Prostate gland (tissue), 2 donors: Measurements from ENCODE around the gene CNDP2. TPM values are rescaled to one million over a fixed set of nuclear protein-coding genes. Genes with fewer than 3 reads are reported as not detected.

Source experiments
- DNase-seq: peaks from one replicate; pipeline ENCODE4 v3.0.0-alpha.2; 2019; ENCODE audit warnings: low spot score
- H3K27ac ChIP-seq, 2 donors: fragments of 200-600 bp; sonication (generic); 2 replicates each; pipeline ENCODE4 v1.5.1; 2017 to 2019
- H3K27me3 ChIP-seq: fragments of 200-600 bp; sonication (generic); replicated peaks from 2 replicates; pipeline ENCODE4 v1.5.1; 2019; ENCODE audit not compliant: insufficient read depth
- H3K36me3 ChIP-seq, 2 donors: fragments of 200-600 bp; sonication (generic); 1 replicate in 1 of 2; 2 replicates in 1 of 2; pipeline versions ENCODE4 v1.5.1 to v1.8.1; 2017 to 2019
- H3K4me1 ChIP-seq: fragments of 200-600 bp; sonication (generic); replicated peaks from 2 replicates; pipeline ENCODE4 v1.5.1; 2019
- H3K4me3 ChIP-seq, 2 donors: fragments of 200-600 bp; sonication (generic); 2 replicates each; pipeline ENCODE4 v1.5.1; 2017 to 2019
- H3K9me3 ChIP-seq: fragments of 200-600 bp; sonication (generic); 2 replicates; pipeline ENCODE4 v1.5.1; 2017
- CTCF ChIP-seq, 4 experiments: fragments of 200-600 bp in 2 of 4; fragments of 450-650 bp in 2 of 4; sonication (generic) in 2 of 4; IDR thresholded peaks; 1 replicate in 3 of 4; 2 replicates in 1 of 4; pipeline ENCODE4 v1.5.1; 2016 to 2019; ENCODE audit warnings: antibody characterized with exemption in 4 of 4, mild to moderate bottlenecking in 2 of 4, moderate library complexity in 2 of 4
- POLR2A ChIP-seq: fragments of 450-650 bp; IDR thresholded peaks from one replicate; pipeline ENCODE4 v1.6.1; 2016; ENCODE audit warnings: antibody characterized with exemption, mild to moderate bottlenecking
- POLR2AphosphoS5 ChIP-seq: sonication (generic); formaldehyde crosslinking; IDR thresholded peaks from one replicate; pipeline ENCODE4 v1.6.1; 2017; ENCODE audit warnings: antibody characterized with exemption
- WGBS: methylation state at CpG from one replicate; pipeline ENCODE4 v1.1.5; 2018; 5-methylcytosine and 5-hydroxymethylcytosine counted together
- intact Hi-C: fragments of 100-400 bp; cut with DNase I; formaldehyde crosslinking; loops from one replicate; pipeline ENCODE4 v1.14.2; 2022
- total RNA-seq, 2 donors: library from RNA; depleted of rRNA; stranded (reverse); fragments of >200 nt; gene quantifications; one replicate each; pipeline ENCODE4 v1.1.0, GENCODE V29; 2016

The CNDP2 gene
- total RNA-seq, 2 donors from 2014 or later: 144 to 294 TPM

DNA sequence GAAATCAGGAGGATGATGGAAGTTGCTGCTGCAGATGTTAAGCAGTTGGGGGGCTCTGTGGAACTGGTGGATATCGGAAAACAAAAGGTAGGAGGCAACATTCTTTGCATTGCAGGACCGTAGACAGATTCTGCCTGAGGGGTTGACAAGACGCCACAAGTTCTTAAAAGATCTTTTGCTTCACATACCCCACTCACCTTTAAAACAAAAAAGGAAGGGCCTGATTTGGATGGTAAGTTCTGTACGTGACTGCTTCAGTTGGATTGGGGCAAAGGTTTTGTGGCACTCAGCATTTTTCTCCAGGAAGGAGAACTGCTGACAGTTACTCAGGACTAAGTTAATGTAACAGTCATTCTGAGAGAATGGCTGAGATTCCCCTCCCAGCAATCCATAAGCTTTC lies 5.2 kb downstream of the CNDP2 start:
- intact Hi-C loops: no loop called here
- WGBS: 43% methylated on average over 4 of the region's 4 CpGs
- H3K27ac ChIP-seq: peak overlapping the region; percentile 93 to 96
- no peak for TF ChIP-seq CTCF (IDR thresholded peaks at IDR 0.05)
- no peak for TF ChIP-seq POLR2A
- no peak for TF ChIP-seq POLR2AphosphoS5
- peak; percentile 25 for DNase-seq
- peak overlapping the region in 1 of 2 donors; percentile 30 for H3K4me3 ChIP-seq
- no peaks in the 10 kb centered on the region for H3K27me3 ChIP-seq
- H3K4me1 ChIP-seq: no peaks in the 10 kb centered on the region
- no peaks in the 10 kb centered on the region for H3K36me3 ChIP-seq
- H3K9me3 ChIP-seq: no peaks in the 10 kb centered on the region

DNA sequence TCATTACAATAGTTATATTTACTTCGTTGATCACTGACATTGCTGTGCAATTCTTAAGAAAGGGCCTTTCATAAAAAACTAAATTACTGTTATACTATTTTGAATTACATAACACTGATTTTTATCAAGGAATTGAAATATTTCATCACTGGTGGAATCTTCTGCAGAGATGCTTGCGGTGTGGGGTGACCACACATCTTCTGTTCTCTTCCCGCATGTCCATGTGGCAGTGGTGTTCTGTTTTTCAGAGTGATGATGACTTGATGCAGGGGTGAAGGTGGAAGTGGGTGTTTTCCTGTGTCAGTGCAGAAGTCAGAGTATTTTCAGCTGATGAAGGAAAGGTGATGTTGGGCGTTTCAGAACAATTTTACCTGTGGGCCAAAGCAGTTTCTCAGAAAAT lies 7.0 kb downstream of the CNDP2 start:
- intact Hi-C loops: no loop called here
- Histone ChIP-seq H3K4me1 (no peaks in the 10 kb centered on the region), H3K4me3 (no peak overlapping the region), H3K36me3 (no peaks in the 10 kb centered on the region), H3K27me3 (no peaks in the 10 kb centered on the region), H3K9me3 (no peaks in the 10 kb centered on the region), H3K27ac (no peak overlapping the region)
- no peak for DNase-seq
- no peak for TF ChIP-seq POLR2A
- TF ChIP-seq CTCF (IDR thresholded peaks at IDR 0.05): no peak
- TF ChIP-seq POLR2AphosphoS5: no peak
- 91% methylated on average over 4 of the region's 4 CpGs for WGBS

- Histone ChIP-seq H3K4me3 (no peak overlapping the region), H3K27me3 (no peaks in the 10 kb centered on the region), H3K27ac (no peak overlapping the region), H3K36me3 (peaks cover 0 to 8% of the 10 kb centered on the region in 2 donors), H3K4me1 (no peaks in the 10 kb centered on the region), H3K9me3 (no peaks in the 10 kb centered on the region)
- TF ChIP-seq POLR2AphosphoS5: no peak
- no peak for TF ChIP-seq POLR2A
- no peak for TF ChIP-seq CTCF (IDR thresholded peaks at IDR 0.05)
- no peak for DNase-seq
- WGBS: 90% methylated on average over 16 of the region's 16 CpGs
- intact Hi-C loops: no loop called here
Observed at GRCh38 chr18:74505776-74506175, 9.6 kb downstream of the CNDP2 start.

DNA sequence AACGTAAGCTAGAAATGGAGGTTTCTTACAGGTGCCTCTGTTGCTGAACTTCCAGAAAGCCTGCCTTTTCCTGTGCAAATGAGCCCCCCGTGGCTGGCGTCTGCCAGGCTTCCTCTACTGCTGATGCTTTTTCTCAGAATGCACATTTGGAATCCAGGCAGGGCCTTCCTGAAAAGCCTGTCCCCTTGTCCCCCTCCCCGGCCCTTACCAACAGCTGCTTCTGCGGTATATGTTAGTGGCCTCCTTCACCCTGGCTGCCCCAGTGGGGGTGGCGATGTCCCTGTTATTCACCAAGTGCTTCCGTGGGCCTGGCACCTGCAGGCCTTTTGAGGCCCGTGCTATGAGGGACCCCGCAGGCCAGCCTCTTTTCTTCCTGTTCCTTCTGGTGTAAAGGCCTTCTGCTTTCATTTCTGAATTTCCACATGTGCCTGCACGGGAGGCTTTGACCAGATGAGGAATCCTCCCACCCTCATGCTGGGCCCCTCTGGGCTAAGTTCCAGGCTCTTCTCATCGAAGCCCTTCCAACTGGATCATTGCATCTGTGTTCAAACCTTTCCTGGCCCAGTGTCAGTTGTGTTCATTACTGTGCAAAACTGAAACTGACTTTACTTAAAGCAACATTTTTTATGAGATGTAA lies 10.4 kb downstream of the CNDP2 start:
- Histone ChIP-seq H3K27ac (no peak overlapping the region), H3K9me3 (no peaks in the 10 kb centered on the region), H3K27me3 (no peaks in the 10 kb centered on the region), H3K36me3 (peaks cover 0 to 8% of the 10 kb centered on the region in 2 donors), H3K4me1 (no peaks in the 10 kb centered on the region), H3K4me3 (no peak overlapping the region)
- intact Hi-C loops: no loop called here
- WGBS: 48% methylated on average over 11 of the region's 11 CpGs
- no peak for DNase-seq
- no peak for TF ChIP-seq POLR2AphosphoS5
- no peak for TF ChIP-seq CTCF (IDR thresholded peaks at IDR 0.05)
- no peak for TF ChIP-seq POLR2A

- H3K4me1 ChIP-seq: no peaks in the 10 kb centered on the region
- H3K27me3 ChIP-seq: no peaks in the 10 kb centered on the region
- no peaks in the 10 kb centered on the region for H3K9me3 ChIP-seq
- H3K27ac ChIP-seq: no peak overlapping the region
- peaks cover 0 to 8% of the 10 kb centered on the region in 2 donors for H3K36me3 ChIP-seq
- DNase-seq: no peak
- TF ChIP-seq POLR2AphosphoS5 (no peak), POLR2A (no peak), CTCF (IDR thresholded peaks at IDR 0.05) (no peak)
- 67% methylated on average over 23 of the region's 23 CpGs for WGBS
- H3K4me3 ChIP-seq: no peak overlapping the region
- intact Hi-C loops: no loop called here
Observed at GRCh38 chr18:74507097-74507881, 11.1 kb downstream of the CNDP2 start.
